B cell (primary cell): ENCODE data around the gene CCBE1. TPM values are rescaled to one million over a fixed set of nuclear protein-coding genes. Genes with fewer than 3 reads are reported as not detected.

Source experiments
- ATAC-seq: fragments of 200-7000 bp; cut with Tn5 transposase; one replicate; pipeline ENCODE4 v1.10.0; 2021; ENCODE audit warnings: low read depth, mild to moderate bottlenecking, moderate number of reproducible peaks, moderate library complexity
- CTCF ChIA-PET: fragments of 350-600 bp; sonication (Branson Sonifier 250); formaldehyde crosslinking; loops from one replicate; lab custom pipeline; 2021; ENCODE audit warnings: antibody characterized with exemption, inconsistent platforms; lab: Charles Lee
- POLR2A ChIA-PET: fragments of 350-600 bp; sonication (Branson Sonifier 250); formaldehyde crosslinking; loops from one replicate; lab custom pipeline; 2021; ENCODE audit warnings: antibody characterized with exemption; lab: Charles Lee
- DNase-seq: peaks from one replicate; pipeline ENCODE4 v3.0.0; 2013
- H2AFZ ChIP-seq: 2 replicates; pipeline ENCODE4 v1.6.1; 2012; ENCODE audit warnings: mild to moderate bottlenecking, low read depth, low read length; ENCODE audit not compliant: insufficient read depth, poor library complexity, severe bottlenecking
- H3K27ac ChIP-seq, 2 donors: 1 replicate in 1 of 2; 2 replicates in 1 of 2; pipeline ENCODE4 v1.5.1; 2012 to 2013; ENCODE audit warnings: low read length in 2 of 2, mild to moderate bottlenecking in 2 of 2, moderate library complexity in 1 of 2
- H3K27me3 ChIP-seq, 4 experiments: fragments of 200-600 bp in 1 of 4; sonication (generic) in 1 of 4; replicated peaks in 1 of 4; 1 replicate in 2 of 4; 2 replicates in 2 of 4; pipeline versions ENCODE4 v1.6.1 to v1.7.0; 2013 to 2016; ENCODE audit warnings: low read length in 3 of 4, mild to moderate bottlenecking in 2 of 4, mixed read lengths in 1 of 4, moderate library complexity in 1 of 4; ENCODE audit not compliant: insufficient read depth in 4 of 4, control insufficient read depth in 3 of 4; ENCODE audit errors: control extremely low read depth in 1 of 4
- H3K36me3 ChIP-seq, 2 experiments: replicated peaks in 1 of 2; 1 replicate in 1 of 2; 2 replicates in 1 of 2; pipeline versions ENCODE4 v1.6.1 to v1.7.1; 2013; ENCODE audit warnings: low read length in 1 of 2; ENCODE audit not compliant: insufficient read depth in 2 of 2, control insufficient read depth in 1 of 2; ENCODE audit errors: control extremely low read depth in 1 of 2, extremely low read depth in 1 of 2
- H3K4me1 ChIP-seq, 2 donors: fragments of 200-600 bp in 1 of 2; sonication (generic) in 1 of 2; 1 replicate in 1 of 2; 2 replicates in 1 of 2; pipeline versions ENCODE4 v1.5.1 to v1.6.1; 2013 to 2017; ENCODE audit warnings: low read length in 2 of 2; ENCODE audit not compliant: control insufficient read depth in 2 of 2, insufficient read depth in 2 of 2
- H3K4me2 ChIP-seq: replicated peaks from 2 replicates; pipeline ENCODE3; 2012; ENCODE audit warnings: mild to moderate bottlenecking, low read depth, low read length; ENCODE audit not compliant: poor library complexity, severe bottlenecking
- H3K4me3 ChIP-seq, 5 experiments: fragments of 200-600 bp in 1 of 5; sonication (generic) in 1 of 5; 1 replicate in 3 of 5; 2 replicates in 2 of 5; pipeline versions ENCODE4 v1.5.1 to v1.7.0; 2011 to 2016; ENCODE audit warnings: low read length in 4 of 5, mild to moderate bottlenecking in 4 of 5, low read depth in 2 of 5, control low read depth in 1 of 5, moderate library complexity in 1 of 5; ENCODE audit not compliant: insufficient read depth in 1 of 5; ENCODE audit errors: control extremely low read depth in 1 of 5, extremely low read depth in 1 of 5
- H3K79me2 ChIP-seq: fragments of 200-600 bp; sonication (generic); one replicate; pipeline ENCODE4 v1.6.0; 2016; ENCODE audit warnings: low read length; ENCODE audit not compliant: control insufficient read depth, insufficient read depth
- H3K9ac ChIP-seq: fragments of 200-600 bp; sonication (generic); 2 replicates; pipeline ENCODE4 v1.6.1; 2017; ENCODE audit warnings: mild to moderate bottlenecking, low read length, moderate library complexity
- H3K9me3 ChIP-seq, 3 donors: one replicate each; pipeline versions ENCODE4 v1.6.1 to v1.7.1; 2013; ENCODE audit warnings: low read length in 2 of 3; ENCODE audit not compliant: control insufficient read depth in 2 of 3, insufficient read depth in 1 of 3; ENCODE audit errors: control extremely low read depth in 1 of 3
- H4K20me1 ChIP-seq: 2 replicates; pipeline ENCODE4 v1.6.0; 2012; ENCODE audit warnings: mild to moderate bottlenecking, low read length; ENCODE audit not compliant: insufficient read depth, control insufficient read depth, poor library complexity, severe bottlenecking
- H3K27ac Mint-ChIP-seq: one replicate; pipeline ENCODE4 v1.8.0; 2021; ENCODE audit warnings: mixed read lengths
- H3K27me3 Mint-ChIP-seq: one replicate; pipeline ENCODE4 v1.8.0; 2021; ENCODE audit warnings: mixed read lengths
- H3K4me1 Mint-ChIP-seq: one replicate; pipeline ENCODE4 v1.8.0; 2021; ENCODE audit warnings: mixed read lengths
- H3K4me3 Mint-ChIP-seq: one replicate; pipeline ENCODE4 v1.8.0; 2021; ENCODE audit warnings: mixed read lengths
- H3K9me3 Mint-ChIP-seq: one replicate; pipeline ENCODE4 v1.8.0; 2022; ENCODE audit warnings: mixed read lengths; ENCODE audit not compliant: insufficient read depth
- CTCF ChIP-seq: fragments of 200-600 bp; IDR thresholded peaks from one replicate; pipeline ENCODE4 v1.8.0; 2022; ENCODE audit warnings: antibody characterized with exemption, mild to moderate bottlenecking
- EZH2 ChIP-seq: IDR thresholded peaks from 2 replicates; pipeline ENCODE4 v1.6.1; 2012; ENCODE audit warnings: borderline replicate concordance, low read depth, mild to moderate bottlenecking, moderate library complexity, low read length; ENCODE audit not compliant: insufficient read depth, poor library complexity, severe bottlenecking
- WGBS: methylation state at CpG from one replicate; pipeline ENCODE4 v1.1.5; 2013; ENCODE audit warnings: missing lambda C conversion rate; ENCODE audit not compliant: insufficient coverage; 5-methylcytosine and 5-hydroxymethylcytosine counted together
- intact Hi-C: fragments of 100-400 bp; cut with micrococcal nuclease; formaldehyde crosslinking; loops from one replicate; pipeline ENCODE4 v1.10.0; 2022
- polyA plus RNA-seq: library from polyadenylated mRNA; depleted of rRNA; stranded (reverse); fragments of >200 nt; gene quantifications from 2 replicates; pipeline ENCODE4 v1.2.3, GENCODE V29; 2012
- total RNA-seq, 2 donors: library from RNA; stranded (reverse); fragments of 120-200 nt in 1 of 2; gene quantifications; 1 replicate in 1 of 2; 2 replicates in 1 of 2; pipeline versions ENCODE4 v1.2.3 to v1.2.4, GENCODE V29; 2013 to 2022

The CCBE1 gene
- total and polyA plus RNA-seq, 2 donors (not counting 1 experiment from before 2014, with no cell fraction given), result not detected

DNA sequence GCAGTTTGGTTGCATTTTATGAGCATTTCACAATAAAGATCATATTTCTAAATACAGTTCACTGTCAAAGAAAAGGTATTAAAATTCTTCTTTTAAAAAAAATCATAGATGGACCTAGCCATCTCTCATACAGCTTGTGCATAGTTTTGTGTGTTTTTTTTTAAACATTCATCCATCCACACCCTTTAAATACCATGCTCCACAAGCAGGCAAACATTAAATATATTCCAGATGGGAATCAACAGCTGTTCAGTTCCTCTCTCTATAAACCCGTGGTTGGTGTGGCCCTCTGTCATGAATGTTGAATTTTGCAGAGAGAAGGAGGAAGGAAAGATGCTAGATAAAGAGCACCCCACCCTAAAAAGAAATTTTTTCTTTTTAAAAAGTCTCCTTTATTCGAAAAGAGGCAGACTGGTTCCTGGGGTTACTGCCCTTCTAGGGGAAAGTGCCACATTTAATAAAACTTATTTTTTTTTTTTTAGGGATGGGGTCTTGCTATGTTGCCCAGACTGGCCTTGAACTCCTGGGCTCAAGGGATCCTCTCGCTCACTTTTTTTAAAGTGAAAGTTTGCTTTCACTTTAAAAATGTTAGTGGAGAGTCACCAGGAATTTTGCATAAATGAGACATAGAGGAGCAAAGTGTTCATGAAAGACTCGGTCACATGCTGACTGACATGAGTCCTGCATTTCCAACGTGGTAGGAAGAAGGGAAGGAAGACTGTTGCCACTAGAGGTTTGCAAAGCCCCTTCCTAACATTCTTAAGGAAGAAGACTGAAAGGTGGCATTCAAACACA, 264.2 kb downstream of the CCBE1 start:
- no peak overlapping the region for H3K27ac Mint-ChIP-seq
- no peaks in the 10 kb centered on the region for H3K9me3 ChIP-seq
- H3K4me1 Mint-ChIP-seq, result no peaks in the 10 kb centered on the region
- no peak overlapping the region for H3K4me3 Mint-ChIP-seq
- ChIA-PET POLR2A (no interaction called here), CTCF (interaction anchor here (0.6 kb wide), 1 partner anchor 129 kb away, joined by 3 read pairs; no protein-coding TSS in a partner anchor)
- no peaks in the 10 kb centered on the region for H3K9me3 Mint-ChIP-seq
- ATAC-seq, result no peak
- H3K27ac ChIP-seq, result no peak overlapping the region
- H3K4me1 ChIP-seq, result no peaks in the 10 kb centered on the region
- TF ChIP-seq EZH2, result no peak
- no peak for TF ChIP-seq CTCF
- intact Hi-C loops, result no loop called here
- H3K4me2 ChIP-seq, result no peak overlapping the region
- H3K79me2 ChIP-seq, result no peaks in the 10 kb centered on the region
- no peak overlapping the region for H3K9ac ChIP-seq
- no peak overlapping the region for H2AFZ ChIP-seq
- no peak for DNase-seq
- H3K4me3 ChIP-seq, result no peak overlapping the region
- whole genome bisulfite sequencing, result 63% methylated on average over 3 of the region's 5 CpGs
- peaks cover 12% of the 10 kb centered on the region for H3K27me3 Mint-ChIP-seq
- H3K27me3 ChIP-seq, result peaks cover 0 to 2% (median 0%) of the 10 kb centered on the region in 4 experiments
- no peaks in the 10 kb centered on the region for H4K20me1 ChIP-seq
- no peaks in the 10 kb centered on the region for H3K36me3 ChIP-seq

- no CpG with 5 or more reads among the region's 1 CpG for WGBS
- peaks cover 8% of the 10 kb centered on the region for H3K27me3 Mint-ChIP-seq
- no peak overlapping the region for H3K9ac ChIP-seq
- H2AFZ ChIP-seq, result no peak overlapping the region
- no peak overlapping the region for H3K27ac ChIP-seq
- DNase-seq, result no peak
- no peaks in the 10 kb centered on the region for H3K79me2 ChIP-seq
- CTCF ChIA-PET, result no interaction called here
- no peak overlapping the region for H3K27ac Mint-ChIP-seq
- intact Hi-C loops, result no loop called here
- no peaks in the 10 kb centered on the region for H4K20me1 ChIP-seq
- no peak overlapping the region for H3K4me2 ChIP-seq
- H3K4me1 ChIP-seq, result no peaks in the 10 kb centered on the region
- H3K36me3 ChIP-seq, result no peaks in the 10 kb centered on the region
- no peaks in the 10 kb centered on the region for H3K4me1 Mint-ChIP-seq
- H3K27me3 ChIP-seq, result peaks cover 0 to 2% (median 0%) of the 10 kb centered on the region in 4 experiments
- POLR2A ChIA-PET, result no interaction called here
- TF ChIP-seq EZH2 (no peak), CTCF (no peak)
- no peaks in the 10 kb centered on the region for H3K9me3 Mint-ChIP-seq
- H3K4me3 ChIP-seq, result no peak overlapping the region
- H3K4me3 Mint-ChIP-seq, result no peak overlapping the region
- H3K9me3 ChIP-seq, result no peaks in the 10 kb centered on the region
- no peak for ATAC-seq
These were observed 266.1 kb downstream of the CCBE1 start for GRCh38 chr18:59431131-59431530.
